IPS DF 19.7 (cell line): ENCODE results near the gene IRF3.
A peak's percentile ranks its signal among the peaks of the same experiment; 100 is the strongest.
"Not testable (repeated sequence)": the region's sequence is repeated elsewhere in the genome, so short reads cannot be mapped to it uniquely, and the experiment has no call there.

Source experiments
- DNase-seq: peaks from one replicate; pipeline ENCODE4 v3.0.0-alpha.2; 2013; ENCODE audit warnings: low read depth, low spot score

IRF3 gene

GRCh38 chr19:49646586-49646985 lies 19.1 kb downstream of the IRF3 start:
- no peak for DNase-seq

DNA sequence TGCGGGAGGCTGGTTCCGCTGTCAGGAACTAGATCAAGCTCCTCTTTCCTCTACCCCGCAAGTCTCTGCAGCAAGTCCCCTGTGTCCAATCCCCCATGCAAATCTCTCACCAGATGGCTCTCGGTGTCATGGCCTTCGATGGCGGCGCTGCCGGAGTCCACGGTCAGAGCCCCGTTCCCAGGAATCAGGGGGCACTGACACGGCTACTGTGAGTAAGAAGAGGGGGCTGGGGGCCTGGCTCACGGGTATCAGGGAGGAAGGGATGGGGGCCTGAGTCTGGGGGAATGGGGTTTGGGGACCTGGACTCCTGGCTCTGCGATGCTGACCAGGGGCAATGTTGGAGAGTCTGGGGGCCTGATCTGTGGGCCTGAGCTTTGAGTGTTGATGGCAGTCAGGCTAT lies 19.7 kb downstream of the IRF3 start:
- no peak for DNase-seq

DNA sequence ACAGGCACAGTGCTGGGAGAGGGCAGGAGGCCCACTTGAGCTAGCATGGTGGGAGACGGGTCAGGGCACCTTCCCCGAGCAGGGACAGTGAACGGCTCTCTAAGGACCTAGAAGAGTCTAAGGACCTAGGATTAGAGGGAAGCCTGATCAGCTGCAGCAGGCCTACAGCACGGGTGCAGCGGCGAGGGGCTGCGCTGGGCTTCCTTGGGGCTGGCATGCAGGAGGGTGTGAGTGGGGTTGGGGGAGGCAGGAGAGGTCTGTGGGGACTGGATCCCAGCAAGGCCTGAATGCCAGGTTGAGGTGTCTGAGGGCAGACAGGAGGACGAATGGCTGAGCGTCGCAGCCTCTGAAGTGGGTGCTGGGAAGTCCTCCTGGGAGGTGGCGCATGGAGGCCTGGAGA lies 20.1 kb downstream of the IRF3 start:
- DNase-seq, result no peak

DNA sequence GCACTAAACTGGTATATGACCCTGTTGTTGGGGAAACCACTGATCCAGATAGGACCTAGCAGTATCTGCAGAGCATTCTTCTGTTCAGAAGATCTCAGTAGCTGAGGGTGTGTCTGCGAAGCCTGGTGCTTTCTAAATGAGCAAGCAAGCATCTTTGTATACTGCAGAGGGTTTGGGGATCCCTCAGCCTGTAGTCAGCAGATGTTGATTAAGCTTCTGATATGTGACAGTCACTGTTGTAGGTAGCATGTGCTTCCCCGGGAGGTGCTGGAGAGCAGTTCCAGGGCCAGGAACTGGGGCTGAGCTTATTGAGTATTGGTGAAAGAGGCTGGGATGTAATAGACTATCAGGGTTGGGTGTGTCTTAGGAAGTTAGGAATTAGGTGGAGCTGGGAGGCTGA lies 22.2 kb downstream of the IRF3 start:
- no peak for DNase-seq

DNA sequence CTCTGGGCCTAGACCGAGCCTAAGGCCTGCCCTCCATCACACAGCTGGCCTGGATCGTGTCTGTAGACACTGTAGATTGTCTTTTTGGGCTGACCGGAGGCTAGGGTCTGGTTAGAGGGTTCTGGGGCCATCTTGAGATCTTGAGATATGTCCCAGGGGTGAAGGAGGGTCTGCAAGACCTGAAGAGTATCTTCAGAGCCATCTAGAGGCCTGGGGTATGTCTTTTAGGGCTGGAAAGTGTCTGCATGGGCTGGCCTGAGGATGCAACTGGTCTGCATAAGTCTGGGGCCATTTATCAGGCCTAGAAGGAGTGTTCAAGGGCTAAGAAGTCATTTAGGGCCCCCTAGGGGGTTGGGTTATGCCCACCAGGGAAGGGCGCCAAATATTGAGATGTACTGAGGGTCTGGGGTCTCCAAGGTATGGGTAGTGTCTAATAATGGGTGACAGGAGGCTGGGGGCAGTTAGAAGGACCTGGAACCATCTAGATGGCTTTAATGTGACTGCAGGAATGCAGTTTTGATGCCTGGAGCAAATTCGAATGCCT lies 23.1 kb downstream of the IRF3 start:
- no peak for DNase-seq

DNA sequence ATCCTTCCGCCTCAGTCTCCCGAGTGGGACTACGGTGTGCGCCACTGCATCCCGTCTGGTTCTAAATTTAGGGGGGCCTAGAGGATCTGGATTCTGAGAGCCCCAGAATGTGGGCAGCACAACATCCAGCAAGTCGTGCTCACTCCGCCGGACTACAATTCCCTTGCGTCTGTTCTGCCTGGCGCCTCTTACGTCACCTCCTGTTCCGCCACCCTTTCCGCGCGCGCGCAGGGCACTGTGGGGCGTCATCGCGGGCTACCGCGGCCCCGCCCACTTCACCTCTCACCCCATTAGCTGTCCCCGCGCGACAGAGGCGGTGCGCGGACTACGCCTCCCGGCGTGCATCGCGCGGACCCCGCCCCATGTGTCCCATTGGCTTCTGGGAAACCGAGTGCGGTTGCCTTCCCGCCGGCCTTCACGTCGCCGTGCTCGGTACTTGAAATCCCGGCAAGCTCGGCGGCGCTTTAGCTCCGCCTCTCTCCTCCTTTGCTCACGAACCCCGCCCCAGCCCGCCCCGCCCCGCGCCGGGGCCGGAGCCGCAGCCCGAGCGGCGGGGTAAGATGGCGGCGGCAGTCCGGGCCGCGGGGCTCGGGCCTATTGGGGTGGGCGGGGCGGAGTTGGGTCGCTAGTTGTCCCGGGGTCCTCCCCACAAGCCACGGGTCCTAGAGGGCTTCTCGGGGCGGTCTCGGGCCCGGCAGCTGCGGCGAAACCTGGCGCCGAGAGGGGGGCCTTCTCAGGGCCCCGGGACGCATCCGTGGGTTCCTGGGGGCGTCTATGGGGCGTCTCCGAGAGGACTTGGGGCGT lies 23.8 kb downstream of the IRF3 start, which contains the start of gene SCAF1:
Gene SCAF1 (plus strand): TSS at position 522 of the 804 bp plus-strand sequence. CDS start 2,818 bp downstream, outside the sequence.
- peak; percentile 94 for DNase-seq

DNA sequence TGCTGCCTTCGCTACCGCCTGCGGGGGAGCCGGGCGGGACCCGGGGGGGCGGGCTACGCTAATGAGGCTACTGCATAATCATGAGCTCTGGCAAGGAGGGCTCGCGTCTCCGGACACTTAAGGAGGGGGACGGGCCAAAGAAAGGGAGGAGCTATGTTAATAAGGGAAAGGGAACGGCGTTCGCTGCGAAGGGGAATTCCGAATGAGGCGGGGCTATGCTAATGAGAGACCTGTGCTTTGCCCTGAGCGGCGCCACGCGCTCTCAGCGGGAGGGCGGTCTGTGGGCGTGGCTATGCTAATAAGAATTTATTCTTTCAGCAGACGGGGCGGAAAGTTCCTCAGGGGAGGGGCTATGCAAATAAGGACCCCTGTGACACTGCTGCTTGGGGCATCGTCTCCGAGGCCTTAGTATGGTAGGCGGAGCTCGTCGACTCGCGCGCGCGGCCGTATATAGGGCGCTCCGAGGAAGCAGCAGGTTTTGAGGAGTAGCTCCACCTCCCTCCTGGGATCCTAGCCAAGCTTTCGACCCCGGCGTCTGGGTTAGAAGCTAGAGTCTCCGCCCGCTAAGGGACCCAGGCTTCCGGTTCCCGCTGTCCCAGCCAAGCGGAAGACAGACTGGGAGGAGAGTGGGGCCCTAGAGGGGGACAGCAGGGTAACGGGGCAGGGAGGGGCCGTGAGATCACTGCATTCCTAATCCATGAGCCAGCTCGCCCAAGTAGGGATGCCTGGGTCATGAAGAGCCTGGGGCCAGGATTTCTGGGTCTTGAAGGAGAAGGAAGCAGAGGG lies 25.4 kb downstream of the IRF3 start, which contains the start of gene RRAS:
Gene RRAS (minus strand): TSS at position 31 of the 786 bp plus-strand sequence. CDS start 45 bp downstream, outside the sequence.
- peak; percentile 98 for DNase-seq

- no peak for DNase-seq
These were observed 26.1 kb downstream of the IRF3 start for GRCh38 chr19:49639401-49640112.

- DNase-seq, result no peak
These were observed 27.6 kb downstream of the IRF3 start for GRCh38 chr19:49637821-49638738.

DNA sequence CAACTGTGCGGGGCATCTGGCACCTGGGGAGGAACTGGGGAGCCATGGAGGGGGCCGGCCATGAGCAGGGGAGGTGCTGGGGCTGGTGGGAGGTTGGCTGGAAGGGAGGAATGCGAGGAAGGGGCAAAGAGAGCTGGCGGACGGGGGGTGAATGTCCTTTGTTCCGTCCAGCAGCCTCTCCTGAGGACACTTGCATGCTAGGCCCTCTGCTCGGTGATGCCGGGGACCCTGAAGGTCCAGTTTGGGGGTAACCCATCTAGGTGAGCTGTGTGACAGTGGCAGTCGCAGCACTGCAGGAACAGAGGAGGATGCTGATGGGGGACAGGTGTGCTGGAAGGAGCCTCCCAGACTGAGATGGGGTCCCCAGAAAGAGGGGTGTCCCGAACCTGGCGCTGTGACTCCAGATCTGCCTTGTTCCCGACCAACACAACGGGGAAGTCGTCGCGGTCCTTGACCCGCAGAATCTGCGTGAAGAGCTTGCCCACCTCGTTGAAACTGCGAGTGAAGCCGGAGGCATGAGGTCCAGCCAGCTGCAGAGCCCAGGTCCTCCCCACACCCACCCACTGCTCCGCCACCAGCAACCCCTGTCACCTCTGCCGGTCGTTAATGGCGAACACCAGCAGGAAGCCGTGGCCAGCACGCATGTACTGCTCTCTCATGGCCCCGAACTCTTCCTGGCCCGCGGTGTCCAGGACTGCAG lies 29.3 kb downstream of the IRF3 start:
- DNase-seq, result no peak

GRCh38 chr19:49635530-49636232 lies 30.0 kb downstream of the IRF3 start:
- DNase-seq, result no peak

DNA sequence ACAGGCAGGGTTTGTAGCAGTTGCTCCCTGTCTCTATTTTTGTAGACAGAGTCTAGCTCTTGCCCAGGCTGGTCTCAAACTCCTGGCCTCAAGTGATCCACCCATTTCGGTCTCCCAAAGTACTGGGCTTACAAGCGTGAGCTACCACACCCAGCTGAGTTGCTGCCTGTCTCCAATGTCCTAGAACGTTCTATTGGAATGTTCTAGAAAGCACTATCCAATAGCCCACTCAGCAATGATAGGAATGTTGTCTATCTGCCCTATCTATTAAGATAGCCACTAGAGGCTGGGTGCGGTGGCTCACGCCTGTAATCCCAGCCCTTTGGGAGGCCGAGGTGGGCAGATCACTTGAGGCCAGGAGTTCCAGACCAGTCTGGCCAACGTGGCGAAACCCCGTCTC lies 32.4 kb downstream of the IRF3 start:
- not testable (repeated sequence) for DNase-seq

DNA sequence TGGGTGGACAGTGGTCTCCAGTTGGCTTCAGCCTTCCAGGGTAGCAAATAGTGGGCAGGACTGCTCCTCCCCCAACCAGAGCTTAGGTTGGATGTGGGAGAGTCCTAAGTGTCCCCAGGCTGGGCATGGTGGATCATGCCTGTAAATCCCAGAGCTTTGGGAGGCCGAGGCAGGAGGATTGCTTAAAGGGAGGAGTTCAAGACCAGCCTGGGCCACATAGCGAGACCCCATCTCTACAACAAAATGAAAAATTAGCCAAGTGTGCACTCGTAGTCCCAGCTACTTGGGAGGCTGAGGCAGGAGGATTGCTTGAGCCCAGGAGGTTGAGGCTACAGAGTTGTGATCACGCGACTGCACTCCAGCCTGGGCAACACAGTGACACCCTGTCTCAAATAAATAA lies 33.1 kb downstream of the IRF3 start:
- no peak for DNase-seq

DNA sequence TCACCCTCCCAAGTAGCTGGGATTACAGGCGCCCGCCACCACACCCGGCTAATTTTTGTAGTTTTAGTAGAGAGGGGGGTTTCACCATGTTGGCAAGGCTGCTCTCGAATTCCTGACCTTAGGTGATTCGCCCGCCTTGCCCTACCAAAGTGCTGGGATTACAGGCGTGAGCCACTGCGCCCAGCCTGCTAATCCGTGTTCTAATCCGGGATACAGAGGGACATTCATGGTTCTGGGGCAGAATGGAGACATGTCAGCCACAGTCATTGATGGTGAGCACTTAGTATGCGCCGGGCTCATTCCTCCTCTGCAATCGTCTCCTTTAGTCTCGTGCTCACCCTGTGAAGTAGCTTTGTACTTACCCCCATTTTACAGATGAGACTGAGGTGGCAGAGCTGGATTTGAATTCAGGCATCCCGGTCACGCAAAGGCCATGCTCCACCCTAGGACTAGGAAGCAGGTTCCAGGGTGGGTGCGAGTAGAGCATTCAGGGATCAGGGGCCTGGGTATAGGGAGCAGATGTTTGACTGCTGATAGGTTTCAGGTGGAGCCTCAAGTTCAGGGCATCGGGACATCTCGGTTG lies 34.0 kb downstream of the IRF3 start:
- no peak for DNase-seq

- no peak for DNase-seq
These were observed 34.6 kb downstream of the IRF3 start for GRCh38 chr19:49631014-49631588.

GRCh38 chr19:49629659-49630058 lies 36.0 kb downstream of the IRF3 start:
- DNase-seq, result no peak

GRCh38 chr19:49626226-49626625 lies 39.4 kb downstream of the IRF3 start:
- no peak for DNase-seq
